H1 (cell line): Measurements from ENCODE around the gene EYA2. TPM values are rescaled to one million over a fixed set of nuclear protein-coding genes. Genes with fewer than 3 reads are reported as not detected.

Experiments
- CTCF ChIA-PET: fragments of 300-600 bp; sonication (Branson Sonifier 250); formaldehyde crosslinking; loops from one replicate; lab custom pipeline; 2021; ENCODE audit not compliant: partially characterized antibody; lab: Charles Lee
- POLR2A ChIA-PET: fragments of 300-600 bp; sonication (Branson Sonifier 250); formaldehyde crosslinking; loops from one replicate; lab custom pipeline; 2021; ENCODE audit warnings: inconsistent platforms; ENCODE audit not compliant: partially characterized antibody; lab: Charles Lee
- DNase-seq, 2 experiments: peaks; one replicate each; pipeline versions ENCODE4 v3.0.0 to v3.0.0-alpha.2; 2010 to 2022; ENCODE audit warnings: low spot score in 2 of 2, low read depth in 1 of 2, mixed read lengths in 1 of 2
- FAIRE-seq: peaks from 2 replicates; lab custom pipeline; 2011; peaks lifted over from hg19 to GRCh38; lab: Jason Lieb, UNC
- H2AFZ ChIP-seq: 2 replicates; pipeline ENCODE4 v1.8.1; 2012; ENCODE audit warnings: low read length, inconsistent platforms
- H2AK5ac ChIP-seq: 2 replicates; pipeline ENCODE4 v1.6.1; 2013; ENCODE audit warnings: low read depth, low read length
- H2BK120ac ChIP-seq: replicated peaks from 2 replicates; pipeline ENCODE3; 2013; ENCODE audit warnings: low read depth, low read length, inconsistent platforms
- H2BK12ac ChIP-seq: 2 replicates; pipeline ENCODE4 v1.6.1; 2013; ENCODE audit warnings: low read depth, low read length
- H2BK15ac ChIP-seq: 2 replicates; pipeline ENCODE4 v1.6.1; 2013; ENCODE audit warnings: low read length
- H2BK20ac ChIP-seq: 2 replicates; pipeline ENCODE4 v1.6.1; 2013; ENCODE audit warnings: low read length
- H2BK5ac ChIP-seq: 2 replicates; pipeline ENCODE4 v1.6.1; 2013; ENCODE audit warnings: low read depth, low read length
- H3K14ac ChIP-seq: 2 replicates; pipeline ENCODE4 v1.6.1; 2013; ENCODE audit warnings: inconsistent platforms; ENCODE audit not compliant: insufficient read length
- H3K18ac ChIP-seq: 2 replicates; pipeline ENCODE4 v1.6.1; 2013; ENCODE audit warnings: low read length; ENCODE audit errors: extremely low read depth
- H3K23ac ChIP-seq: 2 replicates; pipeline ENCODE4 v1.6.1; 2013; ENCODE audit warnings: inconsistent platforms; ENCODE audit not compliant: insufficient read length
- H3K23me2 ChIP-seq: 2 replicates; pipeline ENCODE4 v1.6.1; 2013; ENCODE audit warnings: low read depth, low read length
- H3K27ac ChIP-seq: 2 replicates; pipeline ENCODE4 v1.6.1; 2011; ENCODE audit warnings: low read depth, low read length, inconsistent platforms
- H3K27me3 ChIP-seq, 4 experiments: replicated peaks in 1 of 4; 1 replicate in 1 of 4; 2 replicates in 3 of 4; pipeline versions ENCODE4 v1.6.1 to v1.8.1; 2011 to 2013; ENCODE audit warnings: low read length in 3 of 4, mild to moderate bottlenecking in 3 of 4, inconsistent platforms in 2 of 4, mixed read lengths in 2 of 4, moderate library complexity in 1 of 4; ENCODE audit not compliant: control insufficient read depth in 3 of 4, insufficient read depth in 3 of 4; ENCODE audit errors: extremely low read depth in 1 of 4
- H3K36me3 ChIP-seq, 4 experiments: 2 replicates each; pipeline versions ENCODE4 v1.6.1 to v1.8.1; 2011 to 2013; ENCODE audit warnings: mild to moderate bottlenecking in 4 of 4, low read length in 3 of 4, moderate library complexity in 2 of 4, control low read depth in 1 of 4, inconsistent platforms in 1 of 4; ENCODE audit not compliant: insufficient read depth in 4 of 4, control insufficient read depth in 2 of 4
- H3K4ac ChIP-seq: replicated peaks from 2 replicates; pipeline ENCODE3; 2013; ENCODE audit warnings: low read length, low read depth, mixed read lengths, inconsistent platforms; ENCODE audit not compliant: insufficient read length
- H3K4me1 ChIP-seq, 4 experiments: replicated peaks in 1 of 4; 1 replicate in 1 of 4; 2 replicates in 3 of 4; pipeline versions ENCODE4 v1.6.1 to v1.8.1; 2011 to 2013; ENCODE audit warnings: low read length in 3 of 4, inconsistent platforms in 2 of 4, mixed read lengths in 1 of 4; ENCODE audit not compliant: insufficient read depth in 4 of 4, control insufficient read depth in 3 of 4
- H3K4me2 ChIP-seq, 2 experiments: 2 replicates each; pipeline versions ENCODE4 v1.6.1 to v1.8.1; 2011 to 2013; ENCODE audit warnings: low read depth in 2 of 2, low read length in 2 of 2, control low read depth in 1 of 2, inconsistent platforms in 1 of 2, mild to moderate bottlenecking in 1 of 2; ENCODE audit not compliant: insufficient read depth in 1 of 2
- H3K4me3 ChIP-seq, 4 experiments: fragments of 200-600, 300-600 bp in 1 of 4; sonication (generic), shearing (Covaris generic), sonication (Bioruptor Twin) in 1 of 4; 2 replicates each; pipeline versions ENCODE4 v1.5.1 to v1.8.1; 2011 to 2016; ENCODE audit warnings: low read length in 4 of 4, low read depth in 3 of 4, control low read depth in 2 of 4, inconsistent platforms in 2 of 4, mild to moderate bottlenecking in 2 of 4, mixed read lengths in 1 of 4, moderate library complexity in 1 of 4; ENCODE audit not compliant: insufficient read depth in 2 of 4; ENCODE audit errors: extremely low read depth in 1 of 4
- H3K56ac ChIP-seq: replicated peaks from 2 replicates; pipeline ENCODE3; 2013; ENCODE audit warnings: low read depth, mild to moderate bottlenecking, mixed read lengths, low read length, inconsistent platforms; ENCODE audit not compliant: insufficient read length
- H3K79me1 ChIP-seq: 2 replicates; pipeline ENCODE4 v1.6.1; 2013; ENCODE audit warnings: low read depth, low read length, control low read depth
- H3K79me2 ChIP-seq, 2 experiments: 2 replicates each; pipeline versions ENCODE4 v1.6.1 to v1.8.1; 2012 to 2013; ENCODE audit warnings: low read length in 2 of 2, mild to moderate bottlenecking in 2 of 2, inconsistent platforms in 1 of 2; ENCODE audit not compliant: insufficient read depth in 2 of 2, control insufficient read depth in 1 of 2
- H3K9ac ChIP-seq, 4 experiments: replicated peaks in 1 of 4; 1 replicate in 1 of 4; 2 replicates in 3 of 4; pipeline versions ENCODE4 v1.6.1 to v1.8.1; 2011 to 2013; ENCODE audit warnings: low read depth in 3 of 4, low read length in 3 of 4, control low read depth in 2 of 4, mild to moderate bottlenecking in 2 of 4, moderate library complexity in 2 of 4, inconsistent platforms in 1 of 4; ENCODE audit errors: extremely low read depth in 1 of 4
- H3K9me3 ChIP-seq, 2 experiments: 2 replicates each; pipeline versions ENCODE4 v1.6.1 to v1.8.1; 2012 to 2013; ENCODE audit warnings: mild to moderate bottlenecking in 2 of 2, moderate library complexity in 2 of 2, control low read depth in 1 of 2, inconsistent platforms in 1 of 2, low read depth in 1 of 2, low read length in 1 of 2, mixed read lengths in 1 of 2; ENCODE audit not compliant: insufficient read depth in 2 of 2
- H4K20me1 ChIP-seq, 2 experiments: replicated peaks in 1 of 2; 2 replicates each; pipeline versions ENCODE3 to v1.8.1; 2011 to 2013; ENCODE audit warnings: inconsistent platforms in 2 of 2, low read length in 2 of 2, mild to moderate bottlenecking in 1 of 2; ENCODE audit not compliant: insufficient read depth in 2 of 2, control insufficient read depth in 1 of 2
- H4K5ac ChIP-seq: 2 replicates; pipeline ENCODE4 v1.6.1; 2013; ENCODE audit warnings: low read length, low read depth, mixed read lengths, inconsistent platforms; ENCODE audit not compliant: insufficient read length
- H4K8ac ChIP-seq: 2 replicates; pipeline ENCODE4 v1.8.0; 2013; ENCODE audit warnings: mild to moderate bottlenecking, moderate library complexity, low read length, inconsistent platforms; ENCODE audit not compliant: insufficient read depth; ENCODE audit errors: extremely low read depth
- H4K91ac ChIP-seq: replicated peaks from 2 replicates; pipeline ENCODE3; 2013; ENCODE audit warnings: low read length, mixed read lengths, inconsistent platforms; ENCODE audit not compliant: insufficient read length
- EGR1 ChIP-seq: IDR thresholded peaks from 2 replicates; pipeline ENCODE4 v1.6.1; 2011; ENCODE audit warnings: low read depth, low read length, borderline replicate concordance
- EZH2 ChIP-seq: fragments of 200-600 bp; sonication (generic); IDR thresholded peaks from 2 replicates; pipeline ENCODE4 v1.7.1; 2012; ENCODE audit warnings: low read depth, mild to moderate bottlenecking, moderate library complexity, low read length, inconsistent platforms; ENCODE audit not compliant: severe bottlenecking
- HDAC2 ChIP-seq, 2 experiments: fragments of 300-600 bp in 1 of 2; sonication (generic) in 1 of 2; IDR thresholded peaks; 2 replicates each; pipeline ENCODE4 v1.6.1; 2011 to 2012; ENCODE audit warnings: low read depth in 2 of 2, low read length in 2 of 2, mild to moderate bottlenecking in 2 of 2, moderate library complexity in 2 of 2, borderline replicate concordance in 1 of 2, inconsistent platforms in 1 of 2
- HDAC6 ChIP-seq: IDR thresholded peaks from one replicate; pipeline ENCODE4 v1.7.1; 2012; ENCODE audit warnings: low read depth, mild to moderate bottlenecking, inconsistent platforms, low read length, moderate library complexity
- MAFK ChIP-seq: IDR thresholded peaks from 2 replicates; pipeline ENCODE4 v1.6.1; 2012; ENCODE audit warnings: low read depth, mild to moderate bottlenecking, improper control_type of control experiment, low read length
- SIX5 ChIP-seq: IDR thresholded peaks from 2 replicates; pipeline ENCODE4 v1.6.1; 2011; ENCODE audit warnings: mild to moderate bottlenecking, low read depth, low read length
- TAF7 ChIP-seq: optimal IDR thresholded peaks from 2 replicates; pipeline ENCODE3; 2011; ENCODE audit warnings: low read depth, mild to moderate bottlenecking, inconsistent platforms, low read length, moderate library complexity, borderline replicate concordance
- WGBS, 2 experiments: shearing (Covaris generic) in 1 of 2; methylation state at CpG; one replicate each; pipeline versions ENCODE4 v1.1.6 to v1.1.7; 2013 to 2015; ENCODE audit warnings: low lambda C conversion rate in 2 of 2, mixed read lengths in 2 of 2, inconsistent platforms in 1 of 2, low coverage in 1 of 2, missing lambda C conversion rate in 1 of 2; ENCODE audit not compliant: insufficient replicate concordance in 2 of 2, insufficient coverage in 1 of 2, insufficient read length in 1 of 2; ENCODE audit errors: extremely low coverage in 1 of 2, missing lambda C conversion rate in 1 of 2; 5-methylcytosine and 5-hydroxymethylcytosine counted together
- polyA plus RNA-seq, 7 experiments: library from polyadenylated mRNA; depleted of rRNA in 3 of 7; stranded (reverse) in 5 of 7; unstranded in 2 of 7; fragments of >200 nt in 5 of 7; fragments of 200-250 nt in 2 of 7; gene quantifications; 1 replicate in 5 of 7; 2 replicates in 1 of 7; 4 replicates in 1 of 7; pipeline versions ENCODE4 v1.2.1 to v1.2.3, GENCODE V29; 2011 to 2013; ENCODE audit warnings: missing spikeins in 2 of 7, mixed read lengths in 2 of 7
- total RNA-seq: library from RNA; stranded (reverse); fragmentation: NEBNext Ultra II Directional; extraction: Animal tissue kit (Norgen Biotek cat#: 25700); gene quantifications from 2 replicates; pipeline ENCODE4 v1.2.1, GENCODE V29; 2021
- TF ChIP-seq, protein P1 (sequence below), 3 experiments: IDR thresholded peaks; 1 replicate in 2 of 3; 2 replicates in 1 of 3; pipeline versions ENCODE4 v1.5.1 to v1.6.1; 2011; ENCODE audit warnings: low read length in 3 of 3, mild to moderate bottlenecking in 3 of 3, inconsistent platforms in 2 of 3, low read depth in 1 of 3, moderate library complexity in 1 of 3; ENCODE audit not compliant: insufficient read depth in 1 of 3; ENCODE audit errors: control extremely low read depth in 1 of 3
- TF ChIP-seq, protein P2 (sequence below): IDR thresholded peaks from 2 replicates; pipeline ENCODE4 v1.6.1; 2011; ENCODE audit warnings: low read length, improper control_type of control experiment

The EYA2 gene
- total and polyA plus RNA-seq, 2 of the 8 experiments (the other 6 are each of a cell fraction or from before 2014, with no cell fraction given): 1.6 to 1.7 TPM

DNA sequence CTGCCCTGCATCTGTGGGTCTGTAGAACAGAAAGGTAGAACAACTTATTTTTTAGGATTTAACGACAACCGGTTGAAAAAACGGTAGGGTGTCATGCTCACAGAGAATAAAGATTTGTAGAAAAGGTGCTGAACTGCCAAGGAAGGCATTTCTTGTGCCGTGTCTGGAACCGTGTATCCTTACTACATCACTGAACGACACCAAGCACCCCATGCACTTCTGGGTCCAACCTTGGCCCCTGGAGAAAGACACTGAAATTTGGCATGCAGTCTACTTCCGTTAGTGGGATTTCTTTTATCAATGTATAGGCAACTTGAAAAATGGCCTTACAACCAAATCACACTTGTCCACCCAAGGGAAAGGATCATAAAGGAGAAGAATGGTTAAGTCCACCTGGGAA lies 316.4 kb downstream of the EYA2 start:
- H3K4me1 ChIP-seq: peaks cover 0 to 11% (median 4%) of the 10 kb centered on the region in 4 experiments; a peak in 6 of 7 replicates
- H3K79me1 ChIP-seq: peaks cover 4% of the 10 kb centered on the region; the same call in 1 of the 2 replicates
- peaks cover 15 to 77% (median 57%) of the 10 kb centered on the region in 4 experiments; a peak in 7 of 8 replicates for H3K36me3 ChIP-seq
- POLR2A ChIA-PET: interaction anchor here (0.8 kb wide), 1 partner anchor 39 kb away, joined by 3 read pairs; no protein-coding TSS in a partner anchor
- no peak overlapping the region for H3K4me2 ChIP-seq
- no peak overlapping the region for H3K9ac ChIP-seq
- no peak overlapping the region for H4K91ac ChIP-seq
- H3K18ac ChIP-seq: no peak overlapping the region
- no peak overlapping the region for H4K5ac ChIP-seq
- no peak overlapping the region for H2BK12ac ChIP-seq
- H3K4ac ChIP-seq: no peak overlapping the region
- no peak overlapping the region for H3K14ac ChIP-seq
- no peaks in the 10 kb centered on the region for H3K27me3 ChIP-seq
- no peak overlapping the region for H2BK120ac ChIP-seq
- H3K56ac ChIP-seq: no peak overlapping the region
- FAIRE-seq: no peak
- H3K23me2 ChIP-seq: no peaks in the 10 kb centered on the region
- WGBS, 2 experiments: 96% methylated on average over 7 of the region's 7 CpGs; no CpG with 5 or more reads in 1 of the 2 experiments
- H3K9me3 ChIP-seq: no peaks in the 10 kb centered on the region
- no peak overlapping the region for H3K27ac ChIP-seq
- H3K79me2 ChIP-seq: peaks cover 3 to 18% of the 10 kb centered on the region in 2 experiments; a peak in 2 of 4 replicates
- no peak overlapping the region for H2AFZ ChIP-seq
- no peak overlapping the region for H3K23ac ChIP-seq
- H2AK5ac ChIP-seq: no peak overlapping the region
- CTCF ChIA-PET: no interaction called here
- no peak overlapping the region for H2BK5ac ChIP-seq
- H2BK20ac ChIP-seq: no peak overlapping the region
- DNase-seq: no peak
- H4K8ac ChIP-seq: no peak overlapping the region
- peaks cover 8% of the 10 kb centered on the region in 2 experiments for H4K20me1 ChIP-seq
- no peak overlapping the region for H2BK15ac ChIP-seq
- no peak overlapping the region for H3K4me3 ChIP-seq
- no peak for TF ChIP-seq TAF7
- TF ChIP-seq SIX5: no peak
- TF ChIP-seq HDAC6: no peak
- no peak for TF ChIP-seq MAFK
- TF ChIP-seq, protein P1, sequence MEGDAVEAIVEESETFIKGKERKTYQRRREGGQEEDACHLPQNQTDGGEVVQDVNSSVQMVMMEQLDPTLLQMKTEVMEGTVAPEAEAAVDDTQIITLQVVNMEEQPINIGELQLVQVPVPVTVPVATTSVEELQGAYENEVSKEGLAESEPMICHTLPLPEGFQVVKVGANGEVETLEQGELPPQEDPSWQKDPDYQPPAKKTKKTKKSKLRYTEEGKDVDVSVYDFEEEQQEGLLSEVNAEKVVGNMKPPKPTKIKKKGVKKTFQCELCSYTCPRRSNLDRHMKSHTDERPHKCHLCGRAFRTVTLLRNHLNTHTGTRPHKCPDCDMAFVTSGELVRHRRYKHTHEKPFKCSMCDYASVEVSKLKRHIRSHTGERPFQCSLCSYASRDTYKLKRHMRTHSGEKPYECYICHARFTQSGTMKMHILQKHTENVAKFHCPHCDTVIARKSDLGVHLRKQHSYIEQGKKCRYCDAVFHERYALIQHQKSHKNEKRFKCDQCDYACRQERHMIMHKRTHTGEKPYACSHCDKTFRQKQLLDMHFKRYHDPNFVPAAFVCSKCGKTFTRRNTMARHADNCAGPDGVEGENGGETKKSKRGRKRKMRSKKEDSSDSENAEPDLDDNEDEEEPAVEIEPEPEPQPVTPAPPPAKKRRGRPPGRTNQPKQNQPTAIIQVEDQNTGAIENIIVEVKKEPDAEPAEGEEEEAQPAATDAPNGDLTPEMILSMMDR (IDR thresholded peaks at IDR 0.05; ENCODE audit: control extremely low read depth in 1 of 3, insufficient read depth in 1 of 3, low read depth in 1 of 3, low read length in 3 of 3): no peak
- TF ChIP-seq, protein P2, sequence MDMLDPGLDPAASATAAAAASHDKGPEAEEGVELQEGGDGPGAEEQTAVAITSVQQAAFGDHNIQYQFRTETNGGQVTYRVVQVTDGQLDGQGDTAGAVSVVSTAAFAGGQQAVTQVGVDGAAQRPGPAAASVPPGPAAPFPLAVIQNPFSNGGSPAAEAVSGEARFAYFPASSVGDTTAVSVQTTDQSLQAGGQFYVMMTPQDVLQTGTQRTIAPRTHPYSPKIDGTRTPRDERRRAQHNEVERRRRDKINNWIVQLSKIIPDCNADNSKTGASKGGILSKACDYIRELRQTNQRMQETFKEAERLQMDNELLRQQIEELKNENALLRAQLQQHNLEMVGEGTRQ: no peak
- no peak for TF ChIP-seq EGR1
- TF ChIP-seq EZH2: no peak
- TF ChIP-seq HDAC2 (IDR thresholded peaks at IDR 0.05; ENCODE audit: borderline replicate concordance in 1 of 2, low read depth in 2 of 2, low read length in 2 of 2): no peak
